GM18508 (cell line): Measurements from ENCODE around the gene AURKA.
"Not testable (repeated sequence)": the region's sequence is repeated elsewhere in the genome, so short reads cannot be mapped to it uniquely, and the experiment has no call there.

Experiments used
- ATAC-seq: cut with Tn5 transposase; IDR thresholded peaks from one replicate; pipeline ENCODE4 v1.9.1; 2021; ENCODE audit warnings: moderate number of reproducible peaks; ENCODE audit not compliant: insufficient read depth, unreplicated experiment

The AURKA gene

DNA sequence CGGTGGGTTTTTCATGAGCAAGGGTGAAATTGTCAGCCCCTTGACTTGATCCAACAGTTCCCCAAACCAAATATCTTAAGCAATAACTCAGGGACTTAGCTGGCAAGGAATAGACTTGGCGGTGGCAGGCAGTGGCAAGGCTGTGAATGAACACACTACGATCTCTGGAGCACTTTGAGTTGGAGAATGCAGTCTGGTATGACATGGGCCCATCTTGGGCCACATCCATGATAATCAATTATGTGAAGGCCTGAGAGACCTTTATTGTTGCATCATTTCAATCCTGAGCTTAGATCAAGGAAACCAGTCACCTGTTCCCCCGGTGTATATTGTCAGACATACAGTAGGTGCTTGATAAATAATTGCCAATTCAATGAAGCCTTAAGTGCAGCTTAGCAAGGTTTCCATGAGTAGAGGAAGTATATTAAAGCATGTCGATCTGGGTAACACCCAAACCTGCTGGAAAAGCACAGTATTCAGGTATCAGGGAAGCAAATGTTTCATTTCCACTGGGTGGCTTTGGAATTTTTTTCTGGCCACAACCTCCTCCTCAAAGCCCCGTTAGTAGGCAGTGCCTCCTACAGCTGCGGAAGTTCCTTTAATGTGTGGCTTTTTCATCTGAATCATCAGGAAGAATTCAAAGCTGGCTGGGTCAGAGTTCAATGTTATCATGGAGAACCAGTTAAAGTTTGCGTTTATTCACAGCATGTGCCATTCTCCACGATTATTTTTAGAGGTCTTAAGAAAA is 30.2 kb upstream of the AURKA start:
- no peak for ATAC-seq

DNA sequence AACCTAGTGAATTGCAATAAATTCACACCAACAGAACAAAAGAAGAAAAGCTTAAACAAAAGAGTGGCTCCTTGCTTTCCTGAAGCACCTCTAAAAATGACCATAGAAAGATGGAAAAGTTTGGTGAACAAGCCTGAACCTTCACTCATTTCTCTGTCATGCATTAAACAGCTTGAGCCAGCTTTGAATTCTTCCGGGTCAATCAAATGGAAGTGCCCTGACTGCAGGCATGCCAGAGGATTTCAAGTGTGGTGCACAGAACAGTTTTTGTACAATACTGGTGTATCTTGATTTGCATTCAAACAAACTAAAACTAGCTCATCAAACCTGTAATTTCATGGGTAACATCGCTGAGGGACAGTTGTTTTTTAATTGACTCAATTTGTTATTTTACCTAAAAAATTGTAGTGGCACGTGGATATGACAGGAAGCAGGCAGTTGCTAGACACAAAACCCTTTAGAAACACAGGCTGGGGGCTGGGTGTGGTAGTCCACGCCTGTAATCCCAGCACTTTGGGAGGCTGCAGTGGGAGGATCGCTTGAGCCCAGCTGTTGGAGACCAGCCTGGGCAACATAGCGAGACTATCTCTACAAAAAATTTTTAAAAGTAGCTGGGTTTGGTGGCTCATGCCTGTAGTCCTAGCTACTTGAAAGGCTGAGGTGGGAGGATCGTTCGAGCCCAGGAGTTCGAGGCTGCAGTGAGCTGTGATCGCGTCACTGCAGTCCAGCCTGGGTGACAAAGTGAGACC is 29.1 kb upstream of the AURKA start:
- ATAC-seq = no peak

DNA sequence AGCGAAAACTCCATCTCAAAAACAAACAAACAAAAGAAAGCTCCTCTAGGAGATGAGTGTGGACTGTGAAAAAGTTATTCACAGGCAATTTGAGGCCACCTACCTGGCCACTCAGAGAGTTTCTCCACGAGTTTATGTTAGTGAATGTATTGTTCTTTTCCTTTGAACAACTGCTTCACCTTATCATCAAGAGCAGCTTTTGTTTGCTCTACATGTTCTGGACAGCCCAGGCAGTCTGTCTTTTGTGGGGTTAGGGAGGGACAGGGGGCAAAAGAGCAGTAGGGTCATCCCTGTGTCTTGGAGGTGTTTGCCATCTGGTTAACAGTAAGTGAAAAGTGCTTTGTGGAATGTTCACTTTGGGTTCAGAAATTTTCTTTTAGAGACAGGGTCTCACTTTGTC is 28.0 kb upstream of the AURKA start:
- ATAC-seq = no peak

DNA sequence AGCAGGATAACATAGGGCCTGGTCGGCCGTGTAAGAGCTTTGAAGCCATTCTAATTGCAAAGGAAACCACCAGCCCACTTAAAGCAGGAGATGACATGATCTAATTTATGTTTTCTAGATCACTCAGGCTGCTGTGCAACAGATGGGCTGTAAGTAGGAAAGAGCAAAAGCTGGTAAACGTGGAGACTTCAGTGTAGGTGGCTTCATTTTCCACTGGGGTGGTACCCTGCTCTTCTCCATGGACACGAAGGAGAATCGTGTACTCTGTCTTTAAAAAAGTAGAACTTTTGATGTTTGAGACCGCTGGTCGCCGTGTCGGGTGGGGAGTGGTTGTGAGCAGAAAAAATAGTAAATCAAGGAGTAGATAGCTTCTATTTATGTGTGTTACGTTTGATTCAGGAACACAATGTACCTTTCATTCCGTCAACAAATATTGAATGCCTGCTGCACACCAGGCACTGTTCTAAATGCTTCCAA is 26.4 kb upstream of the AURKA start:
- no peak for ATAC-seq

DNA sequence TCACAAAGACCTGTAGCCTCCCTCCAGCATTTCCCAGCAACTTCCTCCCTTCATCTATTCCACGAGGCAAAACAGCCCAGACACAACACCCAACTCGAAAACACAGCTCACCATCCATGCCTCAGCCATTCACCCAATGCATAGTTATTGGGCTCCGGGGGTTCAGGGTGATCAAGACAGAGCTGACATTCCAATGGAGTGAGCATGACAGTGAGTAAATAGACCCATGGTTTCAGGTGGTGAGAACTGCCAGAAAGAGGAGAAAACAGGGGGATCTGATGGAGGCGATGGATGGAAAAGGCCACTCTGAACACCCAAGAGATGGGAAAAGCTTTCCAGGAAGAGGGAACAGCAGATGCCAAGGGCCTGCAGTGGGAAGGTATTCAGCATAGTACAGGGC is 25.9 kb upstream of the AURKA start:
- no peak for ATAC-seq

DNA sequence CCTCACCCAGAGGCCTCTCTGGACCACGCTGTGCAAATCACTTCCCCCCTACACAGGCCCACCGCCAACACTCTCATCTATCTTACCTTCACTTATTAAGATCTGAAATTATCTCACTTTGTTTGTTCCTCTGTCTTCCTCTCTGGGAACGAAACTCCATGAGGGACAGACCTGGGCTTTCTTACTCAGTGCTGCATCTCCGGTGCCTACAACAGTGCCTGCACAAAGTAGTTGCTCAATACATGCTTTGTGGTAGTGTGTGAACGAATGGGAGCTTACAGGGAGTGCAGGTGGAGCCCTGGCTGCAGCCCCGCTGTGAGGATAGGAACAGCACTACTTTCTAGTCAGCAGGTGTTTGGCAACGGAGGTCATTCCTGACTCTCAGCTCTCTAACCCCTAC is 25.4 kb upstream of the AURKA start:
- ATAC-seq = no peak

DNA sequence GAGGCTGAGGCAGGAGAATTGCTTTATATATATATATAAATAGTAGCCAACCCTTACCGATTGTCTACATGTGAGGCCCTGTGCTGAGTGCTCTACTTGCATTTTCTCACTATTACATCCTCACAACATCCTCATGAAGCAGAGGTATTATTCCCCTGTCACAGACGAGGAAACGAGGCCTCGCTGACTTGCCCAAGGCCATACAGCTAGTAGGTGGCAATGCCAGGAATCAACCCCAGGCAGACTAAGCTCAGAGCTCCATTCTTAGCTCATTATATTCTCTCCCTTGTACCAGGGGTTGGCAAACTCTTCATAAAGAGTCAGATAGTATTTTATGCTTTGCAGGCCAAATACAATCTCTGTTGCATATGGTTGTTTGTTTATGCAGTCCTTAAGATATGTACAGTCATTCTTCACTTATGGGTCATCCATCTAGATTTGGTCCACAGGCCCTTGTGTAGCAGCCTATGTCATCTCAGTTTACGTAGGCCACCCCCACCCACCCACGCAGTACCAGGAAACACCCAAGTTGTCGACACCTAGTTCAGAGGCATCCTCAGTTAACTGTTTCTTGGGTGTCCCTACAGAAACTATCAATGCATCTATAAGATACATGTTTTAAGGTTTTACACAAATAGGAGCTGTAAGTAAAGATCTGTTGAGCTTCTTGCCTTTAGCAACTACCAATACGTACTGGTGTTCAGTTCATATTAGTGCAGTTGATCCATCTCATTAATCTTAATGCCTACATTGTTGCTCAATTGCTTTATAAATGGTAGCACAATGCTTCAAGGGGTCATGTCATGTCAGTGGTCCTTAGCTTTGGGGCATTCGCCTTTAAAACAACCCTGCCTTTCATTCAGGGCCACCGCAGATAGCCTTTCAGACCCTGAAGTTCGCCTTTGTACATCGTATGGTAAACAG is 23.1 kb upstream of the AURKA start:
- no peak for ATAC-seq

DNA sequence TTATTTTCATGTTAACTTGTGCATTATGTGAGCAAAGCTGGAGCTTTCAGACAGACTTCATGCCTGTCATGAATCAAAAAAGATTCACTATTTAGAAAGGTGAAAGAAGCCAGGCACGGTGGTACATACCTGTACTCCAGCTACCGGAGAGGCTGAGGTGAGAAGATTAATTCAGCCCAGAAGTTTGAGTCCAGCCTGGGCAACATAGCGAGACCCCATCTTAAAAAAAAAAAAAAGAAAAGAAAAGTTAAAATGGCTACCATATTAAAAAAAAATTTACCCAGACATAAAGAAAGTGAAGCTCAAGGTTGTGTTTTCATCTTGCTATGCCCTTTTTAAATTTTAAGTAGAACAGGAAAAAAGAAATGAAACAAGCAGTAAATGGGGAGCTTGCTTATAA is 20.9 kb upstream of the AURKA start:
- no peak for ATAC-seq

DNA sequence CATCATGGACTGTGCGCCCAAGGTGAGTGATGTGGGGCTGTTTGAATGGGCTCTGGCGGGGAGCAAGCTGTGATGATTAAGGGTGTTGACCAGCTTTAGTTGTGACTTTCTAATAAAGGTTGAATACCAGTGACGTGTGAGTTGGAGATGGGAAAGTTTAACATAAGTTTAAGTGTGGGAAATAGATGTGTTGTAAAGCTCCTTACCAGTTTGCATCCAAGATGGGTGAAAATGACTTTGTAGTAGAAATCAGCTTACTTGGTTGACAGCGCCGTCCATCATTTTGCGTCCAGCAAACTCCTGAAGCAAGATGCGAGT is 20.4 kb upstream of the AURKA start:
- no peak for ATAC-seq

DNA sequence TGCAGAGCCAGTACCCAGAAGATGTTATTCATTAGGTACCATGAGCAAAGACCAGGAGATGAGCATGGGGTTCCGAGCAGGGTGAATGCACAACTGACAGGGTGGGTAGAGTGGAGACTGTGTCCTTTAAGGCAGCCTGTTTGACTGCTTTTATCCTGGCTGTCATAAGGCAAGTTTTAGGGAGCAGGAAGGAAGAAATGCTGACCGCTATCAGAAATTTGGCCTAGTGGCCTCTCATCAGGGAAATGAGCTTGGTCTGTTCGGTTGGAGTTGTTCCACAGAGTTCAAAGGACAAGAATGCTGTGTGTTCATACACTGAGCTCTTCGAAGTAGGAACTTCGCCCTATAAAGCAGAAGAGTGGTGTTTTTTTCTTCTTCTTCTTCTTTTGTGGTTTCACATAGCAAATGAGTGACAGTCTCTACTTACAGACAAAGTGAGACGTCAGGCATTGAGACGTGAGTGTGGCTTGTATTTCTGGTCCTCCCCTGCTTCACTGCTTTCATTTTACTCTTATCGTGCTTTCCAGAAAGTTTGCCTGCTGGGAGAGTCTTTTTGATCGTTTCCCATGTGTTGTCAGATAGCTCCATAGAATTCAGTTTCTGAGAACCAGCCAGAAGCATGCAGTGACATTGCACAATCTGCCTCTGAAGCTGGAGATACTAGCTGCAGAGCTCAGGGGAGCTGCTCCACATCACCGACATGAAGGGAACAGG is 19.9 kb upstream of the AURKA start, which contains the start of gene CASS4:
Gene CASS4, plus strand, starts transcription at position 502 of the 714 bp plus-strand sequence. Its CDS starts 199 bp downstream, at position 701.
- peak; percentile 48 for ATAC-seq

DNA sequence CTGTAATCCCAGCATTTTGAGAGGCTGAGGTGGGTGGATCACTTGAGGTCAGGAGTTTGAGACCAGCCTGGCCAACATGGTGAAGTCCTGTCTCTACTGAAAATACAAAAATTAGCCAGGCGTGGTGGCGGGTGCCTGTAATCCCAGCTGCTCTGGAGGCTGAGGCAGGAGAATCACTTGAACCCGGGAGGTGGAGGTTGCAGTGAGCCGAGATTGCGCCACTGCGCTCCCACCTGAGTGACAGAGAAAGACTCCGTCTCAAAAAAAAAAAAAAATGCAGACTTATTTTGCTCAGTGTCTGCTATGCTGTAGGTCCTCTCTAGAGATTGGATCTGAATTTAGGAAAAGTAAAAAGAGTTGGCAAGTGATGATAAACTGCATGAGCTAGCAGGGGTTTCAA is 19.3 kb upstream of the AURKA start:
- not testable (repeated sequence) for ATAC-seq

DNA sequence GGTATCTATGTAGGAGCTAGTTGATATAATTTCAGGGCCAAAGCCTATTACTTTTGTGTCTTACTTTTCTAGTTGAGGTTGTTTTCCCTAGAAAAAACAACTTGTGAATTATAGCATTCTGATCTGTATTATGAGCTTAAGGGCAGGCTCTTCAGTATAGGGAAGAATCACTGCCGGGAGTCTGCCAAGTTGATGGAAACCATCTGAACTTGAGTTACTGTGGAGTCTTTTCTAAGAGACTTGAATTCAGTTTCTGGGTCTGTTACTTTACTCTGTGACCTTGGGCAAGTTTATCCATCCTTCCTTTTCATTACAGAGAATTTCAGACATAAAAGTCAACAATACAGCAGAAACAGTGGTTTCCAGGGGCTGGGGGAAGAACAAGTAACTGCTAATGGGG is 17.9 kb upstream of the AURKA start:
- ATAC-seq = no peak

DNA sequence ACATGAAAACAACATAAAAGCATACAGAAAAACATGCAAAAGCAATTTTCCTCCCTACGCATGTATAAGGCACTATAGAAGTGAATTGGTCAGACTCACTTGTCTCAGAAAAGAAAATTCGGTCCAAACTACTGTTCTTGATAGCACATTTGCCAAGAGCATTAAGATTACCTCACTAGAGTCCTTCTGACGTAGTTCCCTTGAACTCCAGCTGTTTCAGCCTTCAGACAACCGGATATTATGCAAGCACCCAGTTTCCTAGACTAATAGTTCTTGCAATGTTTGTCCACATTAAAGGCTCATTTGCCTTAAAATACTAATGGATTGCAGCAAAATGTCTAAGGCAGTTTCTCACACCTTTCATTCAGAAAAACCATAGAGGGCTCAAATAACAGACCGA is 17.5 kb upstream of the AURKA start:
- ATAC-seq = no peak

DNA sequence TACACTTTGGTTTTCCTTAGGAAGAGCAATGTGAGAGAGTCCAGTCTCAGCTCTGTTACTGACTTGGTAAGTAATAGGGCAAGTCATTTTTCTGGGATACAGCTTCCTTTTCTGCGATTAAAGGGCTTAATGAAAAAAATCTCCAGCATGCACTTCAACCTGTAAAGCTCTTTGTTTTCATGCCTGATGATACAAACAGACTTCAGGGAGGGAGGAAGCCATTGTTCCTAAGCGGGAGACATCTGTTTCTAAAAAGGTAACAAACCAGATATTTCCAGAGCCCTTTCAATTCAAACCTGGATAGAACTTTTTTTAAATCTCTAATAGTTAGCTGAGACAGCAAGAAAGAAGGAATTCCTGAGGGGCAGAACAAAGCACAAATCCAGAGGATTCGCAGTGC is 14.9 kb upstream of the AURKA start:
- ATAC-seq = no peak

DNA sequence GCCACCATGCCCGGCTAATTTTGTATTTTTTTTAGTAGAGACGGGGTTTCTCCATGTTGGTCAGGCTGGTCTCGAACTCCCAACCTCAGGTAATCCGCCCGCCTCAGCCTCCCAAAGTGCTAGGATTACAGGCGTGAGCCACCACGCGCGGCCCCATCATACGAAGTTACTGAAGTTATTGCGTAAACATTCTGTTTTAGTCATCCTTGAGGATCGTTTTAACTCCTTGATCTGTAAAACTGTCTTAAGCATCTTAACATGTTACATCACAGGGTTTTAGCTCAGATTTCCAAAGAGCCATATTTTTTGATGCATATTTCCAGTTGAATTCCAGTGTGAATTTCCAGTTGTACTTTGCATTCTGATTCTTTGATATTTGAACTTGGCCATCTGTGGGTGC is 13.3 kb upstream of the AURKA start:
- not testable (repeated sequence) for ATAC-seq

DNA sequence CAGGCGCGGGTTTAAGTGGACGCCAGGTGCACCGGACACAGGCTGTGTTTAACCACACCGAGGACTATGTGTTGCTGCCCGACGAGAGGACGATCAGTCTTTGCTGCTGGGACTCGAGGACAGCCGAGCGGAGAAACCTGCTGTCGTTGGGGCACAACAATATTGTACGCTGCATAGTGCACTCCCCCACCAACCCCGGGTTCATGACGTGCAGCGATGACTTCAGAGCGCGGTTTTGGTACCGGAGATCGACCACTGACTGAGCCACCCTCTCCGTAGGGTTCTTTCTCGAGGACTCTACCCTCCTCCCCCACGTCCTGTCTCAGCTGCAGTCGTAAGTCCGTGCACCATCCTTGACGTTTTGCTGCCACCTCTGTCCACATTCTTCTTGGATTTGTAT is 11.4 kb upstream of the AURKA start:
- no peak for ATAC-seq

DNA sequence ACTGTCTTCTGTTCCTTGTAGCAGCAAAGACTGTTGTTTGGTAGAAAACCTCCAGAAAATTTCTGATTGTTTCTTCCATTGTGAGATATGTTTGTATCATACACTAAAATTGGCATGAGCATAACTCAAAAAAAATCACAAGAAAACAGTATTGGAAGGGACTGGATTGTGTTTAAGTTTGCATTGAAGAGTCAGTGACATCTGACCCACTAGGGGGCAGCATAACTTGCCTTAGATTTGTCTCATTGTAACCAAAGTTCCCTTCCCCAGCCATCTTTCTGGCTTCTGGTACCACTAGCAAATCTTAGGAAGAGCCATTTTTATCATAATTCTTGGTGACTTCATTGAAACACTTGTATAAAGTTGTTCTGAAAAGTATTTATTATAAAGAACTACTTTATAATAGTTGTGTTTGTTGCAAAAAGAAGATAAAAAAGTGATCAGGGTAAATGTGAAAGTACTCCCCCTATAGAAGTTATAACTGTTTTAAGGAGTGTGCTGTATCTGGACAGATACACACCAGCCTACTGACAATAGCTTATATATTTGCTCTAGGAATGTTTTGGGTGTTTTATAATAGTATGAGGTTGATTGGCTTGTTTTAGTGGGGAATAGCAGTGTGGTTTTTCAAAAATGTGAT is 8.1 kb upstream of the AURKA start:
- no peak for ATAC-seq

DNA sequence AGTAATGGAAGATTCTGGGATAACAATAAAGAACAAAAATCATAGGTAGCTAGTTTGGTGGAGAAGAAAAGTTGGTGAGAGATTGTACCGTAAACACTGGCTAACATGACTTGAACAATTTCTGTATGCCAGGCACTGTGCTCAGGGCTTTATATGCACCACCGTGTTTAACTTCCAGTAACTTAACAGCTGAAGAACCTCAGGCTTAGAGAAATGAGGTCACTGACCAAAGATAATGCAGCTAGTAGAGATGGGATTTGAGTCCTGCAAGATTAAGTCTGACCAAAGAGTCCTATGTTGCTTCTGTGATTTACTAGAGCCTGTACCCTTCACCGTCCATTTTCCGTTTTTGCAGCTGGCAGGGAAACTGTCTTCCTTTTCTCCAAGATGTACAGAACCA is 3.2 kb upstream of the AURKA start:
- ATAC-seq = no peak

DNA sequence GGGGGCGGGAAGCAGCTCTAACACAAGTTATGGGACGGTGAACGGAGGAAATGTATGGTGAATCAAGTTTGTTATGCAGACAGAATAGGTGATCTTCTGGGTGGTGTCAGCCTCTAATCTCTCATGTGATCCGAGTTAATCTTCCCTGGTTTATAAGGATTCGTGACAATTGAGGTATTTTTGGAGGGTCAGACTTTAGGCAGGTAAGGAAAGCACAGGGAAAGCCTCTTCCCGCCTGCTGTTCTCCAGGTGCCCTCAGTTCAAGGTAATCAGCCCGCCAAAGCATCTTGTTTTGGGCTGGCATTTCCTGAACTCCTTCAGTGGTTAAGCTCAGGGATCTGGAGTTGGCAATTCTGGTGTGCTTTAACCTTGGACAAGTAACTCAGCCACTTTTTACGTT is 1.6 kb upstream of the AURKA start:
- no peak for ATAC-seq
